Upper lobe of left lung (tissue), 6 donors: Measurements from ENCODE around the gene HNRNPH1. TPM values are rescaled to one million over a fixed set of nuclear protein-coding genes. Genes with fewer than 3 reads are reported as not detected.

ENCODE experiments used
- ATAC-seq, 2 donors: fragments of 200-7000 bp; cut with Tn5 transposase; one replicate each; pipeline ENCODE4 v1.9.1; 2022; ENCODE audit warnings: mild to moderate bottlenecking in 2 of 2, moderate library complexity in 2 of 2; ENCODE audit not compliant: low FRiP score in 2 of 2
- DNase-seq, 2 donors: peaks; one replicate each; pipeline ENCODE4 v3.0.0-alpha.2; 2019 to 2020
- H3K27ac ChIP-seq, 4 donors: fragments of 200-600 bp; sonication (generic); one replicate each; pipeline ENCODE4 v1.5.1; 2016 to 2019
- H3K27me3 ChIP-seq, 4 donors: fragments of 200-600 bp; sonication (generic); one replicate each; pipeline ENCODE4 v1.5.1; 2017 to 2019
- H3K36me3 ChIP-seq, 4 donors: fragments of 200-600 bp; sonication (generic); one replicate each; pipeline ENCODE4 v1.5.1; 2016 to 2019
- H3K4me1 ChIP-seq, 4 donors: fragments of 200-600 bp; sonication (generic); one replicate each; pipeline ENCODE4 v1.5.1; 2018 to 2019
- H3K4me3 ChIP-seq, 4 donors: fragments of 200-600 bp; sonication (generic); one replicate each; pipeline ENCODE4 v1.5.1; 2017 to 2019; ENCODE audit warnings: mild to moderate bottlenecking in 2 of 4, moderate library complexity in 1 of 4
- H3K9me3 ChIP-seq, 4 donors: fragments of 200-600 bp; sonication (generic); one replicate each; pipeline ENCODE4 v1.5.1; 2018 to 2019
- EP300 ChIP-seq, 4 donors: sonication (generic); formaldehyde crosslinking; IDR thresholded peaks; one replicate each; pipeline ENCODE4 v1.5.1; 2017; ENCODE audit warnings: antibody characterized with exemption in 4 of 4, control low read depth in 2 of 4
- POLR2A ChIP-seq, 4 donors: fragments of 450-650 bp; IDR thresholded peaks; one replicate each; pipeline ENCODE4 v1.5.1; 2016 to 2017; ENCODE audit warnings: antibody characterized with exemption in 4 of 4, mild to moderate bottlenecking in 2 of 4
- POLR2AphosphoS5 ChIP-seq, 2 donors: sonication (generic); formaldehyde crosslinking; IDR thresholded peaks; one replicate each; pipeline ENCODE4 v1.5.1; 2017; ENCODE audit warnings: antibody characterized with exemption in 2 of 2
- WGBS, 2 donors: methylation state at CpG; one replicate each; pipeline ENCODE4 v1.1.5; 2017 to 2018; 5-methylcytosine and 5-hydroxymethylcytosine counted together
- total RNA-seq, 6 donors: library from RNA; depleted of rRNA in 4 of 6; stranded (reverse); fragments of >200 nt in 4 of 6; gene quantifications; one replicate each; pipeline versions ENCODE4 v1.1.0 to v1.2.1, GENCODE V29; 2016 to 2021
- TF ChIP-seq, protein P1 (sequence below), 6 experiments: fragments of 450-650 bp in 4 of 6; fragments of 200-600 bp in 2 of 6; sonication (generic) in 2 of 6; IDR thresholded peaks; one replicate each; pipeline ENCODE4 v1.5.1; 2016 to 2019; ENCODE audit warnings: antibody characterized with exemption in 6 of 6
- donor health status: DM: no; HTN: no; CAD: no; lungs with moderate emphysema.
- donor health status: DM: no; HTN: yes; CAD: no; lungs with severe emphysema.

The HNRNPH1 gene
- total RNA-seq, 6 donors from 2014 or later, result 366 to 1,930 (median 429) TPM

DNA sequence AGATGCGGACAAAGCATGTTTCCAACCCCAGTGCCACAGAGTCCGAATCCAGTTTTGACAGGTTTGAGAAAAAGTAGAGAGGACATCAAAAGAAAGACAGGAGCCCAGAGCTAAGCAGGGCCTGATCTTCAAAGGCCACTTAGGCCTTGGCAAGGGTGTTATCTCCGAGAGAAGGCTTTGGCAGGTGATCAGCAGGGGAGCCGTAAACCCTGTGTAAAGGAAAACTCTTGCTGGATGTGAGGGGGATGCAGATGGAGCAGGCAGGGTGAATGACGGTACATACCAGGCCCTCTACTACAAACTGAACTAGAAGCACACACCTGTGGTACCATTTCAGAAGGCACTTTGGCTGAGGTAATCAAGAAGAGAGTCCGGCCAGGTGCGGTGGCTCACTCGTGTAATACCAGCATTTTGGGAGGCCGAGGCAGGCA is 1.4 kb upstream of the HNRNPH1 start:
- 83 to 96% methylated on average over 5 to 9 of the region's 9 CpGs for WGBS, 2 donors
- ATAC-seq (no peak), DNase-seq (no peak)
- Histone ChIP-seq H3K36me3 (peaks cover 0 to 27% (median 19%) of the 10 kb centered on the region in 4 donors), H3K4me3 (peak overlapping the region in 2 of 4 donors; percentile 84 to 94), H3K9me3 (no peaks in the 10 kb centered on the region), H3K27ac (peak overlapping the region; percentile 99 to 100 (median 100)), H3K4me1 (peaks cover 29 to 36% (median 30%) of the 10 kb centered on the region in 4 donors), H3K27me3 (no peaks in the 10 kb centered on the region)
- TF ChIP-seq POLR2AphosphoS5 (IDR thresholded peaks at IDR 0.05) (no peak), POLR2A (IDR thresholded peaks at IDR 0.05) (no peak), EP300 (IDR thresholded peaks at IDR 0.05) (no peak)
- TF ChIP-seq, protein P1, sequence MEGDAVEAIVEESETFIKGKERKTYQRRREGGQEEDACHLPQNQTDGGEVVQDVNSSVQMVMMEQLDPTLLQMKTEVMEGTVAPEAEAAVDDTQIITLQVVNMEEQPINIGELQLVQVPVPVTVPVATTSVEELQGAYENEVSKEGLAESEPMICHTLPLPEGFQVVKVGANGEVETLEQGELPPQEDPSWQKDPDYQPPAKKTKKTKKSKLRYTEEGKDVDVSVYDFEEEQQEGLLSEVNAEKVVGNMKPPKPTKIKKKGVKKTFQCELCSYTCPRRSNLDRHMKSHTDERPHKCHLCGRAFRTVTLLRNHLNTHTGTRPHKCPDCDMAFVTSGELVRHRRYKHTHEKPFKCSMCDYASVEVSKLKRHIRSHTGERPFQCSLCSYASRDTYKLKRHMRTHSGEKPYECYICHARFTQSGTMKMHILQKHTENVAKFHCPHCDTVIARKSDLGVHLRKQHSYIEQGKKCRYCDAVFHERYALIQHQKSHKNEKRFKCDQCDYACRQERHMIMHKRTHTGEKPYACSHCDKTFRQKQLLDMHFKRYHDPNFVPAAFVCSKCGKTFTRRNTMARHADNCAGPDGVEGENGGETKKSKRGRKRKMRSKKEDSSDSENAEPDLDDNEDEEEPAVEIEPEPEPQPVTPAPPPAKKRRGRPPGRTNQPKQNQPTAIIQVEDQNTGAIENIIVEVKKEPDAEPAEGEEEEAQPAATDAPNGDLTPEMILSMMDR (IDR thresholded peaks at IDR 0.05), result no peak

DNA sequence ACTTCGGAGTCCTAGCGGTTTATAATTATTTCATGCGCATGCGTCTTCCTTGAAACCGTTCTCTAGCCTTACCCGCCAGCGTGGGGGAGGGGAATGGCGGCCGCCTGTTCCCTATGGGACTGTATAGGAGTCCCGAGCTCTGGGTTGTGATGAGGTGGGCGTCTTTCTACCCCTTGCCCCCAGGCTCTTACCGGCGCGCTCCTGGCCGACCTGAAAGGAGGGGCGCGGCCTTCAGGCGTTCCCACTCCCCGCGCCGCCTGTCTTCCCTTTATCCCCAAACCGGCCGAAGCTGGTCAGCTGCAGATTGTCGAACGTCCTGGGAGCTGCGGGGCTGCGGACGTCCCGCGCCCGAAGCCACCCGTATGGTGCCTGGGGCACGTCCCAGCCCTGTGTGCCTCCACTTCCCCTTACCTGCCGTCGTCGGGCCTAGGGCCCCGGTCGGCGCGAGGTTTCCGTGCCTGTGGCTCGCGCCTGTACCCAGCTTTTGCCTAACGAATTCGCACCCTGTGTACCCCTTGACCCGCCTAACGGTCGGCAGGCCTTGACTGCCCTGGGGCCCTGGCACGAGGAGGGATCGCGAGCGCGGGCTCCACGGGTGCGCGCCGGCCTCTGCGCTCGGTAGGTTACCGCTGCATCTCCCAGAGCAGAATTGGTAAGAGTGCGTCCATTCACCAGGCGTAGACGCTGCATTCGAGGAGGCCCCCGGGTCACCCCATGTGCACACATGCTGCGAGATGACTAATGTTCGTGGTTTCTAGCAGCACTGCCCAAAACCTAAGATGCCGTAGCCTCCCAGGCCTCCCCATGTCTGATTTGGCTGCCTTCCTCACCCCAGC is 653 bp upstream of the HNRNPH1 start:
- ATAC-seq, result peak; percentile 17 to 54
- Histone ChIP-seq H3K36me3 (peaks cover 0 to 34% (median 23%) of the 10 kb centered on the region in 4 donors), H3K27ac (peak overlapping the region; percentile 99 to 100 (median 100)), H3K4me1 (peaks cover 36 to 44% (median 37%) of the 10 kb centered on the region in 4 donors), H3K4me3 (peak overlapping the region; percentile 38 to 94 (median 84)), H3K9me3 (no peaks in the 10 kb centered on the region), H3K27me3 (no peaks in the 10 kb centered on the region)
- no peak for TF ChIP-seq POLR2AphosphoS5 (IDR thresholded peaks at IDR 0.05)
- TF ChIP-seq POLR2A (IDR thresholded peaks at IDR 0.05), result no peak
- TF ChIP-seq, protein P1 (IDR thresholded peaks at IDR 0.05), result peak in 1 of 6 experiments; percentile 10
- no peak for TF ChIP-seq EP300 (IDR thresholded peaks at IDR 0.05)
- 10 to 19% methylated on average over 25 to 49 of the region's 68 CpGs for WGBS, 2 donors
- DNase-seq, result peak; percentile 40 to 88

DNA sequence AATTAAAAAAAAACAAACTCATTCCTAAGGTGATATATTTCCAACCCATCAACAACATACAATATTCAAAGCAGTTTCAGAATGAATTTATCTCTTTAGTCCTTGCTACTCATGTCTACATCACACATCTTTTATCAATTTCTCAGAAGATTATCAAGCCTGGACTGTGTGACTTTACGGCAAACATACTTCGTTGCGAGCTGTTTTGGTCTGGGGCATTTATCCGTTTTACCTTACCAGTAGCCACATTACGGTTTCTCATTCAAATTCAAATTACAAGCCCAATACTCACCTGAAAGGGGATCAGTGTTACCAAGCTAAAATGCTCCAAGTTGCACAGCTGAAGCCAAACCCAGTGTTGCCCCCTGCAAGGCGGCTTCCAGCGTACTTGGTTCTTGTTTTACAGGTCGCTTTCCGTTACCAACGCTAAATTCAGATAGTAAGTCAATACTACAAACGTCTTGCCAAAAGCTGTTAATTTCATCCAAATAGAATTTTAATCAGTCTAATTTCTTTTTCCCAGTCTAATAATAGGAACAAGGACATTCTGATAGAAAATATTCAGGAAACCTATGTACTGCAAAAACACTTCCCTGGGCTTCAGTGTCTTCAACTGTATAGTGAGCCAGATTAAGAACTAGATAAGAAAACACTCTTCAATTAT is 1.8 kb downstream of the HNRNPH1 start:
- Histone ChIP-seq H3K9me3 (no peaks in the 10 kb centered on the region), H3K36me3 (peaks cover 19 to 59% (median 42%) of the 10 kb centered on the region in 4 donors), H3K27ac (peak overlapping the region; percentile 59 to 100 (median 79)), H3K4me3 (peak overlapping the region; percentile 84 to 94 (median 88)), H3K27me3 (no peaks in the 10 kb centered on the region), H3K4me1 (peaks cover 50 to 63% (median 55%) of the 10 kb centered on the region in 4 donors)
- WGBS, 2 donors, result 4 to 11% methylated on average over 11 of the region's 11 CpGs
- ATAC-seq (no peak), DNase-seq (no peak)
- TF ChIP-seq EP300 (IDR thresholded peaks at IDR 0.05) (no peak), POLR2A (IDR thresholded peaks at IDR 0.05) (no peak), POLR2AphosphoS5 (IDR thresholded peaks at IDR 0.05) (no peak)
- TF ChIP-seq, protein P1 (IDR thresholded peaks at IDR 0.05), result no peak

- 9 to 10% methylated on average over 5 of the region's 5 CpGs for WGBS, 2 donors
- Histone ChIP-seq H3K4me1 (peaks cover 57 to 70% (median 63%) of the 10 kb centered on the region in 4 donors), H3K4me3 (peak overlapping the region in 3 of 4 donors; percentile 84 to 94 (median 85)), H3K27me3 (no peaks in the 10 kb centered on the region), H3K9me3 (no peaks in the 10 kb centered on the region), H3K27ac (peak overlapping the region in 2 of 4 donors; percentile 8 to 100), H3K36me3 (peaks cover 28 to 67% (median 50%) of the 10 kb centered on the region in 4 donors)
- TF ChIP-seq POLR2A (IDR thresholded peaks at IDR 0.05) (no peak), POLR2AphosphoS5 (IDR thresholded peaks at IDR 0.05) (no peak)
- TF ChIP-seq, protein P1 (IDR thresholded peaks at IDR 0.05), result no peak
- no peak for DNase-seq
- ATAC-seq, result no peak
These were observed 2.6 kb downstream of the HNRNPH1 start for GRCh38 chr5:179620703-179621350.
